Loucy (cell line): ENCODE data around the gene USH1C.

Source experiments
- H2AFZ ChIP-seq: fragments of 200-600 bp; sonication (generic); 2 replicates; pipeline ENCODE4 v1.6.0; 2016; ENCODE audit warnings: antibody characterized with exemption, mild to moderate bottlenecking, low read length, moderate library complexity
- H3F3A ChIP-seq: fragments of 200-600 bp; 2 replicates; pipeline ENCODE4 v1.6.0; 2016; ENCODE audit warnings: antibody characterized with exemption, low read depth, mild to moderate bottlenecking
- H3K27me3 ChIP-seq: fragments of 200-600 bp; sonication (generic); 2 replicates; pipeline ENCODE4 v1.6.1; 2014; ENCODE audit warnings: low read length, mild to moderate bottlenecking; ENCODE audit not compliant: insufficient read depth, poor library complexity, severe bottlenecking
- H3K36me3 ChIP-seq: fragments of 200-600 bp; sonication (generic); 2 replicates; pipeline ENCODE4 v1.6.1; 2016; ENCODE audit warnings: low read length; ENCODE audit not compliant: insufficient read depth
- H3K4me1 ChIP-seq: fragments of 200-600 bp; sonication (generic); 2 replicates; pipeline ENCODE4 v1.5.1; 2014; ENCODE audit warnings: low read length, mild to moderate bottlenecking; ENCODE audit not compliant: insufficient read depth, poor library complexity, severe bottlenecking
- H3K4me2 ChIP-seq: fragments of 200-600 bp; sonication (generic); 2 replicates; pipeline ENCODE4 v1.6.0; 2014; ENCODE audit warnings: antibody characterized with exemption, low read length, low read depth, mild to moderate bottlenecking; ENCODE audit not compliant: poor library complexity, severe bottlenecking
- H3K4me3 ChIP-seq: fragments of 200-600 bp; sonication (generic); 2 replicates; pipeline ENCODE4 v1.5.1; 2014; ENCODE audit warnings: low read length, mild to moderate bottlenecking, mixed read lengths; ENCODE audit not compliant: poor library complexity, severe bottlenecking
- H3K79me2 ChIP-seq: fragments of 200-600 bp; sonication (generic); 2 replicates; pipeline ENCODE4 v1.6.1; 2014; ENCODE audit warnings: low read length; ENCODE audit not compliant: insufficient read depth
- H3K9ac ChIP-seq: fragments of 200-600 bp; sonication (generic); 2 replicates; pipeline ENCODE4 v1.6.0; 2014; ENCODE audit warnings: mild to moderate bottlenecking, low read depth, low read length, moderate library complexity; ENCODE audit not compliant: poor library complexity, severe bottlenecking
- H3K9me2 ChIP-seq: fragments of 200-600 bp; sonication (generic); replicated peaks from 2 replicates; pipeline ENCODE4 v1.6.1; 2016; ENCODE audit warnings: low read depth, low read length, mixed read lengths
- H3K9me3 ChIP-seq: fragments of 200-600 bp; sonication (generic); 2 replicates; pipeline ENCODE4 v1.6.1; 2014; ENCODE audit warnings: mild to moderate bottlenecking, antibody characterized with exemption, low read length, low read depth; ENCODE audit not compliant: insufficient read depth
- H4K20me1 ChIP-seq: fragments of 200-600 bp; sonication (generic); 2 replicates; pipeline ENCODE4 v1.6.0; 2014; ENCODE audit warnings: antibody characterized with exemption, low read length, mild to moderate bottlenecking; ENCODE audit not compliant: insufficient read depth, poor library complexity, severe bottlenecking
- EZH2phosphoT487 ChIP-seq: fragments of 200-600 bp; IDR thresholded peaks from 2 replicates; pipeline ENCODE4 v1.6.1; 2018; ENCODE audit warnings: antibody characterized with exemption, mild to moderate bottlenecking, moderate library complexity, borderline replicate concordance
- TF ChIP-seq, protein P1 (sequence below): fragments of 200-600 bp; sonication (generic); conservative IDR thresholded peaks from 2 replicates; pipeline ENCODE4 v1.5.1; 2014; ENCODE audit warnings: mild to moderate bottlenecking, antibody characterized with exemption, low read length

Gene USH1C

DNA sequence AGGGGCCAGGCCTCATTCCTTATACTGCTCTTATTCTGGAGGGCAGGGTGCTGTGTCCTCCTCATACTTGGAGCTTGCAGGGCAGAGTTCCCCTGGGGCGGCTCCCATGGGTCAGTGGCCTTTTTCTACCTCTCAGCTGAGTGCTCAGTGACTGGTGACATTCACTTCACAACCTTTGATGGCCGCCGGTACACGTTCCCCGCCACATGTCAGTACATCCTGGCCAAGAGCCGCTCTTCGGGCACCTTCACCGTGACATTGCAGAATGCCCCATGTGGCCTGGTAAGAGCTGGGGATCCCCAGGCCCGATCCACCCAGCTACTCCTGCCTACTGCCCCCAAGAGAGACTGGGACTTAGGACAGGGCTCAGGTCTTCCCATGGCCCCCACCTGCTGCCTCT, 17.3 kb upstream of the USH1C start:
- TF ChIP-seq, protein P1, sequence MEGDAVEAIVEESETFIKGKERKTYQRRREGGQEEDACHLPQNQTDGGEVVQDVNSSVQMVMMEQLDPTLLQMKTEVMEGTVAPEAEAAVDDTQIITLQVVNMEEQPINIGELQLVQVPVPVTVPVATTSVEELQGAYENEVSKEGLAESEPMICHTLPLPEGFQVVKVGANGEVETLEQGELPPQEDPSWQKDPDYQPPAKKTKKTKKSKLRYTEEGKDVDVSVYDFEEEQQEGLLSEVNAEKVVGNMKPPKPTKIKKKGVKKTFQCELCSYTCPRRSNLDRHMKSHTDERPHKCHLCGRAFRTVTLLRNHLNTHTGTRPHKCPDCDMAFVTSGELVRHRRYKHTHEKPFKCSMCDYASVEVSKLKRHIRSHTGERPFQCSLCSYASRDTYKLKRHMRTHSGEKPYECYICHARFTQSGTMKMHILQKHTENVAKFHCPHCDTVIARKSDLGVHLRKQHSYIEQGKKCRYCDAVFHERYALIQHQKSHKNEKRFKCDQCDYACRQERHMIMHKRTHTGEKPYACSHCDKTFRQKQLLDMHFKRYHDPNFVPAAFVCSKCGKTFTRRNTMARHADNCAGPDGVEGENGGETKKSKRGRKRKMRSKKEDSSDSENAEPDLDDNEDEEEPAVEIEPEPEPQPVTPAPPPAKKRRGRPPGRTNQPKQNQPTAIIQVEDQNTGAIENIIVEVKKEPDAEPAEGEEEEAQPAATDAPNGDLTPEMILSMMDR: no peak
- no peak for TF ChIP-seq EZH2phosphoT487
- H3K9me2 ChIP-seq: no peaks in the 10 kb centered on the region
- no peak overlapping the region for H2AFZ ChIP-seq
- H3K27me3 ChIP-seq: no peaks in the 10 kb centered on the region
- no peak overlapping the region for H3K4me2 ChIP-seq
- H3K9ac ChIP-seq: no peak overlapping the region
- H3K79me2 ChIP-seq: no peaks in the 10 kb centered on the region
- no peaks in the 10 kb centered on the region for H3F3A ChIP-seq
- H4K20me1 ChIP-seq: no peaks in the 10 kb centered on the region
- H3K36me3 ChIP-seq: no peaks in the 10 kb centered on the region
- H3K4me1 ChIP-seq: no peaks in the 10 kb centered on the region
- no peaks in the 10 kb centered on the region for H3K9me3 ChIP-seq
- H3K4me3 ChIP-seq: no peak overlapping the region

DNA sequence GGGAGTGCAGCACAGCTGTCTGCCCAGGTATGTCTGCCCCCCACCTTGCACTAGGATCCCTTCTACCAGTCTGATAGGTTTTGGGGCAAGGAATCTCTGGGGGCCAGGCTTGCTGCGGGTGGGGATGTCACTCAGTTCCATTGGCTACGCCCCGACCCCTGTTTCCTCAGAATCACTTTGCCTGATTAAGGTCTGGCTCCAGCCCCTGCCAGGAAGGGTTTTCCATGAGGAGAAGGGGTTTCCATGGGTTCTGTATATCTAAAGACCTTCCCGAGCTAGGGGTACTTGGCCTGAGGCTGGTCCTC, 16.8 kb upstream of the USH1C start:
- no peaks in the 10 kb centered on the region for H3K9me2 ChIP-seq
- H3K9me3 ChIP-seq: no peaks in the 10 kb centered on the region
- TF ChIP-seq, protein P1: no peak
- no peak for TF ChIP-seq EZH2phosphoT487
- H2AFZ ChIP-seq: no peak overlapping the region
- no peak overlapping the region for H3K4me2 ChIP-seq
- no peaks in the 10 kb centered on the region for H3K4me1 ChIP-seq
- H3F3A ChIP-seq: no peaks in the 10 kb centered on the region
- no peaks in the 10 kb centered on the region for H3K36me3 ChIP-seq
- no peaks in the 10 kb centered on the region for H3K27me3 ChIP-seq
- H3K79me2 ChIP-seq: no peaks in the 10 kb centered on the region
- no peaks in the 10 kb centered on the region for H4K20me1 ChIP-seq
- no peak overlapping the region for H3K4me3 ChIP-seq
- no peak overlapping the region for H3K9ac ChIP-seq

DNA sequence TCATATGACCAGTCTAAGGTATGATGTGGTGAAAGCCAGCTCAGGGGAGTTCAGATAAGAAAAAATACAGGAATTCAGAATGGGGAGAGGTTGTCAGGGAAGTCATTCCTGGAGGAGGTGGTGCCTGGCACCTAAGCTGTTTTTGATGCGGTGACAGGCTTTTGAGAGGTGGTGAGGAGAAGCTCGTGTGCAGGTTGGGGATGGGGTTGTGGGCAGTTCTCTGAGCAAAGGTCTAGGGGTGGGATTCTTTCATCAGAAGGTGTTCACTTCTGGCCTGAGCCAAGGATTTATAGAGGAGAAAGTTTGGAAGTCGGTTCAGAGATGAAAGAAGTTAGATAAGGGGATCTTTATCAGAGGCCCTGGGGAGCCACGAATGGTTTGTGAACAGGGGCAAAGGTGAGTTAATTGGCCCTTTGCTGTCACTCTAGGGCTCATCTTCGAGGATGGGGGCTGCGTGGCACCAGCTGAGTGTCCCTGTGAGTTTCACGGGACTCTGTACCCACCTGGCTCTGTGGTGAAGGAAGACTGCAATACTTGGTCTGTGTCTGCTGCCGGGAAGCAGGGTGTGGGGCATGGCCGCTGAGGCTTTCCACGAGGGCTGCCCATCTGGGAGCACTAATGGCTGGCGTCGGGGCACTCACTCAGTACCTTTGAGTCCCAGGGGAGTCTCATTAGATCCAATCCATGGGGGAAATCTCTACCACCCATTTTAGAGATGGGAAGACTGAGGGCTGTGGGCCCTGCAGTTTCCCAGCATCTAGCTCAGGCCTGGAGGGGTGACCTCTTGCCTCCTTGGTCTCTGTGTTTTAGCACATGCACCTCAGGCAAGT, 16.3 kb upstream of the USH1C start:
- Histone ChIP-seq H3F3A (no peaks in the 10 kb centered on the region), H3K9ac (no peak overlapping the region), H3K4me3 (no peak overlapping the region), H3K4me1 (no peaks in the 10 kb centered on the region), H3K4me2 (no peak overlapping the region), H2AFZ (no peak overlapping the region), H3K36me3 (no peaks in the 10 kb centered on the region), H3K27me3 (no peaks in the 10 kb centered on the region), H3K9me2 (no peaks in the 10 kb centered on the region), H3K9me3 (no peaks in the 10 kb centered on the region), H4K20me1 (no peaks in the 10 kb centered on the region), H3K79me2 (no peaks in the 10 kb centered on the region)
- TF ChIP-seq EZH2phosphoT487: no peak
- TF ChIP-seq, protein P1: no peak
